ENCODE data around the gene CROCC2. TPM values are rescaled to one million over a fixed set of nuclear protein-coding genes. Genes with fewer than 3 reads are reported as not detected.

The CROCC2 gene
- total RNA-seq, 1 donor from 2014 or later: 0.49 TPM

- Histone ChIP-seq H3K4me3 (no peak overlapping the region), H3K9me3 (no peaks in the 10 kb centered on the region), H3K36me3 (no peaks in the 10 kb centered on the region), H3K27me3 (no peaks in the 10 kb centered on the region), H3K4me1 (peaks cover 68% of the 10 kb centered on the region), H3K27ac (no peak overlapping the region)
- DNase-seq (ENCODE audit: extremely low spot score in 2 of 2): no peak
- TF ChIP-seq POLR2AphosphoS5 (IDR thresholded peaks at IDR 0.05; ENCODE audit: insufficient read depth in 1 of 2, low read depth in 1 of 2) (no peak), POLR2A (IDR thresholded peaks at IDR 0.05) (no peak), CTCF (IDR thresholded peaks at IDR 0.05) (no peak)
- intact Hi-C loops (cut with DNase I): loop anchor here (5.0 kb wide), 1 partner anchor 77 kb away; no protein-coding TSS in a partner anchor
These were observed 88.2 kb downstream of the CROCC2 start for GRCh38 chr2:240994171-240994896.

GRCh38 chr2:240995041-240996021 lies 89.2 kb downstream of the CROCC2 start:
- TF ChIP-seq POLR2AphosphoS5 (IDR thresholded peaks at IDR 0.05; ENCODE audit: insufficient read depth in 1 of 2, low read depth in 1 of 2): no peak
- peaks cover 71% of the 10 kb centered on the region for H3K4me1 ChIP-seq
- H3K27me3 ChIP-seq: no peaks in the 10 kb centered on the region
- H3K4me3 ChIP-seq: no peak overlapping the region
- no peaks in the 10 kb centered on the region for H3K36me3 ChIP-seq
- DNase-seq (ENCODE audit: extremely low spot score in 2 of 2): no peak
- no peaks in the 10 kb centered on the region for H3K9me3 ChIP-seq
- intact Hi-C loops (cut with DNase I): no loop called here
- no peak overlapping the region for H3K27ac ChIP-seq

GRCh38 chr2:240996161-240996833 lies 90.2 kb downstream of the CROCC2 start:
- Histone ChIP-seq H3K27ac (peak overlapping the region; percentile 79), H3K4me3 (no peak overlapping the region), H3K4me1 (peaks cover 74% of the 10 kb centered on the region), H3K27me3 (no peaks in the 10 kb centered on the region), H3K9me3 (no peaks in the 10 kb centered on the region), H3K36me3 (no peaks in the 10 kb centered on the region)
- intact Hi-C loops (cut with DNase I): no loop called here
- DNase-seq (ENCODE audit: extremely low spot score in 2 of 2): no peak
- no peak for TF ChIP-seq POLR2A (IDR thresholded peaks at IDR 0.05)
- TF ChIP-seq POLR2AphosphoS5 (IDR thresholded peaks at IDR 0.05; ENCODE audit: insufficient read depth in 1 of 2, low read depth in 1 of 2): no peak
- no peak for TF ChIP-seq CTCF (IDR thresholded peaks at IDR 0.05)

- intact Hi-C loops (cut with DNase I): no loop called here
- no peak for TF ChIP-seq POLR2A (IDR thresholded peaks at IDR 0.05)
- Histone ChIP-seq H3K27ac (peak overlapping the region; percentile 79), H3K4me1 (peaks cover 72% of the 10 kb centered on the region), H3K36me3 (no peaks in the 10 kb centered on the region), H3K9me3 (no peaks in the 10 kb centered on the region), H3K4me3 (no peak overlapping the region), H3K27me3 (no peaks in the 10 kb centered on the region)
- no peak for DNase-seq (ENCODE audit: extremely low spot score in 2 of 2)
These were observed 90.7 kb downstream of the CROCC2 start for GRCh38 chr2:240996834-240997140.

GRCh38 chr2:240997141-240997855 lies 91.2 kb downstream of the CROCC2 start:
- H3K4me1 ChIP-seq: peaks cover 67% of the 10 kb centered on the region

More at GRCh38 chr2:240997141-240997855, 91.2 kb downstream of the CROCC2 start:
- Histone ChIP-seq H3K27me3 (no peaks in the 10 kb centered on the region), H3K27ac (peak overlapping the region; percentile 79), H3K4me3 (peak overlapping the region; percentile 56 to 71), H3K36me3 (no peaks in the 10 kb centered on the region), H3K9me3 (no peaks in the 10 kb centered on the region)
- peak in 1 of 2 donors; percentile 84 for DNase-seq (ENCODE audit: extremely low spot score in 2 of 2)
- intact Hi-C loops (cut with DNase I): no loop called here
- TF ChIP-seq POLR2AphosphoS5 (IDR thresholded peaks at IDR 0.05; ENCODE audit: insufficient read depth in 1 of 2, low read depth in 1 of 2): peak in 1 of 2 donors; percentile 62
- no peak for TF ChIP-seq POLR2A (IDR thresholded peaks at IDR 0.05)
